HCT116 (cell line): ENCODE data around the gene C20orf204. TPM values are rescaled to one million over a fixed set of nuclear protein-coding genes. Genes with fewer than 3 reads are reported as not detected.

Source experiments
- ATAC-seq: fragments of 200-7000 bp; cut with Tn5 transposase; 2 replicates; pipeline ENCODE4 v1.9.1; 2020; ENCODE audit warnings: mild to moderate bottlenecking, moderate library complexity
- BruUV-seq: library from RNA; stranded (reverse); fragments of 400-500 nt; replicated peaks from 2 replicates; lab custom pipeline; 2021; lab: Mats Ljungman, UMichigan
- CTCF ChIA-PET: fragments of 300-600 bp; sonication (Branson Sonifier 250); formaldehyde crosslinking; loops from one replicate; lab custom pipeline; 2021; ENCODE audit warnings: antibody characterized with exemption; lab: Charles Lee
- POLR2A ChIA-PET: fragments of 300-600, 350-600 bp; sonication (Branson Sonifier 250); formaldehyde crosslinking; loops from one replicate; lab custom pipeline; 2021; ENCODE audit warnings: antibody characterized with exemption; lab: Charles Lee
- RAD21 ChIA-PET, 2 experiments: fragments of 300-600 bp; sonication (Branson Sonifier 250); formaldehyde crosslinking; loops; one replicate each; lab custom pipeline; 2023; ENCODE audit warnings: low total read pairs in 2 of 2; ENCODE audit not compliant: uncharacterized antibody in 2 of 2, unreplicated experiment in 2 of 2, low non-redundant PET in 1 of 2; lab: Charles Lee
- DNase-seq: peaks from one replicate; pipeline ENCODE4 v3.0.0-alpha.2; 2010; ENCODE audit warnings: low read depth, low spot score
- H2AFZ ChIP-seq: fragments of 200-600 bp; shearing (Covaris generic), sonication (generic); 2 replicates; pipeline ENCODE4 v1.6.1; 2017; ENCODE audit warnings: low read depth, mixed run types, mixed read lengths, antibody characterized with exemption, low read length; ENCODE audit not compliant: poor library complexity, severe bottlenecking
- H3K27ac ChIP-seq: 2 replicates; pipeline ENCODE4 v1.5.1; 2012; ENCODE audit warnings: low read depth, low read length
- H3K27me3 ChIP-seq: fragments of 200-600 bp; sonication (generic); 2 replicates; pipeline ENCODE4 v1.6.1; 2016; ENCODE audit warnings: mixed run types, low read length, mixed read lengths; ENCODE audit not compliant: insufficient read depth
- H3K36me3 ChIP-seq, 2 experiments: fragments of 200-500 bp in 1 of 2; fragments of 200-600 bp in 1 of 2; sonication (Bioruptor generic) in 1 of 2; sonication (generic) in 1 of 2; 2 replicates each; pipeline versions ENCODE4 v1.5.1 to v1.6.1; 2014 to 2016; ENCODE audit warnings: low read length in 2 of 2, inconsistent platforms in 1 of 2, mixed read lengths in 1 of 2, mixed run types in 1 of 2; ENCODE audit not compliant: insufficient read depth in 2 of 2, control insufficient read depth in 1 of 2
- H3K4me1 ChIP-seq, 2 experiments: fragments of 200-600 bp in 1 of 2; sonication (generic) in 1 of 2; 2 replicates each; pipeline versions ENCODE4 v1.5.1 to v1.6.1; 2012 to 2017; ENCODE audit warnings: low read length in 2 of 2, inconsistent platforms in 1 of 2, mild to moderate bottlenecking in 1 of 2, mixed read lengths in 1 of 2, mixed run types in 1 of 2, moderate library complexity in 1 of 2; ENCODE audit not compliant: insufficient read depth in 2 of 2, control insufficient read depth in 1 of 2
- H3K4me2 ChIP-seq: fragments of 200-600 bp; sonication (generic); 2 replicates; pipeline ENCODE4 v1.6.1; 2017; ENCODE audit warnings: mixed run types, low read length, mixed read lengths
- H3K4me3 ChIP-seq, 2 experiments: fragments of 200-600 bp in 1 of 2; sonication (generic) in 1 of 2; replicated peaks in 1 of 2; 2 replicates each; pipeline ENCODE4 v1.5.1; 2011 to 2016; ENCODE audit warnings: low read length in 2 of 2, control low read depth in 1 of 2, low read depth in 1 of 2, mild to moderate bottlenecking in 1 of 2, mixed read lengths in 1 of 2, mixed run types in 1 of 2
- H3K79me2 ChIP-seq: fragments of 200-600 bp; sonication (generic); 2 replicates; pipeline ENCODE4 v1.6.1; 2017; ENCODE audit warnings: mild to moderate bottlenecking, mixed run types, low read length, moderate library complexity, mixed read lengths; ENCODE audit not compliant: insufficient read depth
- H3K9ac ChIP-seq: fragments of 200-600 bp; sonication (generic); 2 replicates; pipeline ENCODE4 v1.6.1; 2016; ENCODE audit warnings: low read length, mixed read lengths
- H3K9me2 ChIP-seq: fragments of 200-600 bp; sonication (generic), shearing (Covaris generic); 2 replicates; pipeline ENCODE4 v1.6.1; 2017; ENCODE audit warnings: mixed run types, mild to moderate bottlenecking, moderate library complexity; ENCODE audit not compliant: insufficient read depth
- H3K9me3 ChIP-seq, 2 experiments: fragments of 200-500 bp in 1 of 2; fragments of 200-600 bp in 1 of 2; sonication (Bioruptor generic) in 1 of 2; sonication (generic) in 1 of 2; 2 replicates each; pipeline ENCODE4 v1.6.1; 2014 to 2017; ENCODE audit warnings: low read length in 2 of 2, mixed read lengths in 2 of 2, inconsistent platforms in 1 of 2, low read depth in 1 of 2, mild to moderate bottlenecking in 1 of 2, mixed run types in 1 of 2, moderate library complexity in 1 of 2; ENCODE audit not compliant: control insufficient read depth in 1 of 2, insufficient read depth in 1 of 2
- H4K20me1 ChIP-seq: fragments of 200-600 bp; sonication (generic), shearing (Covaris generic); 2 replicates; pipeline ENCODE4 v1.6.1; 2017; ENCODE audit warnings: mixed run types, mild to moderate bottlenecking, moderate library complexity; ENCODE audit not compliant: insufficient read depth
- ATF3 ChIP-seq: IDR thresholded peaks from 2 replicates; pipeline ENCODE4 v1.6.1; 2012
- CBX3 ChIP-seq: IDR thresholded peaks from 2 replicates; pipeline ENCODE4 v1.6.1; 2012; ENCODE audit warnings: low read depth
- EGR1 ChIP-seq: IDR thresholded peaks from 2 replicates; pipeline ENCODE4 v1.6.1; 2012; ENCODE audit warnings: low read depth
- ELF1 ChIP-seq: IDR thresholded peaks from 2 replicates; pipeline ENCODE4 v1.6.1; 2012; ENCODE audit warnings: low read depth, borderline replicate concordance
- EZH2phosphoT487 ChIP-seq: fragments of 200-600 bp; IDR thresholded peaks from 2 replicates; pipeline ENCODE4 v1.6.1; 2018; ENCODE audit warnings: antibody characterized with exemption, borderline replicate concordance
- FOSL1 ChIP-seq: IDR thresholded peaks from 2 replicates; pipeline ENCODE4 v1.6.1; 2012; ENCODE audit warnings: low read depth
- JUND ChIP-seq: IDR thresholded peaks from 2 replicates; pipeline ENCODE4 v1.6.1; 2012
- MAX ChIP-seq: IDR thresholded peaks from 2 replicates; pipeline ENCODE4 v1.6.1; 2012
- POLR2A ChIP-seq: IDR thresholded peaks from 2 replicates; pipeline ENCODE4 v1.7.0; 2011; ENCODE audit warnings: borderline replicate concordance; ENCODE audit not compliant: insufficient read depth, insufficient read length; ENCODE audit errors: extremely low read depth
- POLR2AphosphoS5 ChIP-seq: IDR thresholded peaks from 2 replicates; pipeline ENCODE4 v1.6.1; 2011; ENCODE audit warnings: mild to moderate bottlenecking, low read depth, low read length, moderate library complexity
- RAD21 ChIP-seq: IDR thresholded peaks from 2 replicates; pipeline ENCODE4 v1.6.1; 2012; ENCODE audit warnings: low read depth, mild to moderate bottlenecking
- SIN3A ChIP-seq: IDR thresholded peaks from 2 replicates; pipeline ENCODE4 v1.6.1; 2012; ENCODE audit warnings: low read depth
- SP1 ChIP-seq: IDR thresholded peaks from 2 replicates; pipeline ENCODE4 v1.6.1; 2012; ENCODE audit warnings: low read depth
- SRF ChIP-seq: IDR thresholded peaks from 2 replicates; pipeline ENCODE4 v1.6.1; 2012; ENCODE audit warnings: low read depth
- TCF7L2 ChIP-seq: IDR thresholded peaks from 2 replicates; pipeline ENCODE4 v1.7.0; 2011; ENCODE audit warnings: borderline replicate concordance, inconsistent platforms; ENCODE audit not compliant: insufficient read depth, insufficient read length; ENCODE audit errors: extremely low read depth
- YY1 ChIP-seq: IDR thresholded peaks from 2 replicates; pipeline ENCODE4 v1.6.1; 2011; ENCODE audit warnings: low read length, low read depth, moderate library complexity, mild to moderate bottlenecking; ENCODE audit not compliant: insufficient replicate concordance; ENCODE audit errors: extremely low read depth
- ZFX ChIP-seq: fragments of 450-650 bp; IDR thresholded peaks from 2 replicates; pipeline ENCODE4 v1.6.1; 2017
- ZNF274 ChIP-seq: fragments of 200-500 bp; sonication (Bioruptor generic); IDR thresholded peaks from 2 replicates; pipeline ENCODE4 v1.6.1; 2014; ENCODE audit warnings: mild to moderate bottlenecking, low read depth, low read length, inconsistent platforms
- intact Hi-C: fragments of 100-400 bp; cut with micrococcal nuclease; formaldehyde crosslinking; loops from 2 replicates; pipeline ENCODE4 v1.10.0; 2022
- total RNA-seq: library from RNA; stranded (reverse); gene quantifications from one replicate; pipeline ENCODE4 v1.2.1, GENCODE V29; 2021; ENCODE audit not compliant: unreplicated experiment

The C20orf204 gene
- total RNA-seq, 1 experiment from 2014 or later = 2.5 TPM

GRCh38 chr20:64045346-64046011 is 9.5 kb downstream of the C20orf204 start:
- RAD21 ChIA-PET = no interaction called here
- POLR2A ChIA-PET = interaction anchor here (1.0 kb wide), 1 partner anchor 88 kb away, joined by 3 read pairs; no protein-coding TSS in a partner anchor
- Histone ChIP-seq H2AFZ (no peak overlapping the region), H3K36me3 (no peaks in the 10 kb centered on the region), H3K27me3 (no peaks in the 10 kb centered on the region), H3K79me2 (no peaks in the 10 kb centered on the region), H3K4me3 (no peak overlapping the region), H3K27ac (peak overlapping the region; percentile 48; the same call in 1 of the 2 replicates), H4K20me1 (no peaks in the 10 kb centered on the region), H3K9me3 (no peaks in the 10 kb centered on the region), H3K4me2 (peak overlapping the region; percentile 59), H3K9me2 (no peaks in the 10 kb centered on the region), H3K4me1 (peaks cover 27 to 32% of the 10 kb centered on the region in 2 experiments), H3K9ac (peak overlapping the region; percentile 37; the same call in 1 of the 2 replicates)
- intact Hi-C loops = no loop called here
- no TSS peak for BruUV-seq
- no peak for TF ChIP-seq SRF
- no peak for TF ChIP-seq YY1
- no peak for TF ChIP-seq TCF7L2
- TF ChIP-seq POLR2A = no peak
- TF ChIP-seq CBX3 = no peak
- TF ChIP-seq JUND = no peak
- TF ChIP-seq RAD21 = no peak
- no peak for TF ChIP-seq POLR2AphosphoS5
- no peak for TF ChIP-seq ZNF274
- no peak for TF ChIP-seq ZFX
- no peak for TF ChIP-seq EGR1
- no peak for TF ChIP-seq ELF1
- no peak for TF ChIP-seq SIN3A
- TF ChIP-seq ATF3 = no peak
- TF ChIP-seq EZH2phosphoT487 = no peak
- no peak for TF ChIP-seq MAX
- no peak for TF ChIP-seq SP1
- TF ChIP-seq FOSL1 = no peak
- peak; percentile 7; the same call in 1 of the 2 replicates for ATAC-seq
- DNase-seq = no peak
- CTCF ChIA-PET = no interaction called here
